GM12891 (cell line): Measurements from ENCODE around the gene IL1RN.

Experiments
- POLR2A ChIP-seq: IDR thresholded peaks from 2 replicates; pipeline ENCODE4 v1.6.1; 2011; ENCODE audit warnings: low read depth, low read length, control low read depth
- POLR2AphosphoS5 ChIP-seq: IDR thresholded peaks from 2 replicates; pipeline ENCODE4 v1.6.1; 2011; ENCODE audit warnings: low read depth, low read length, control low read depth
- POU2F2 ChIP-seq: IDR thresholded peaks from 2 replicates; pipeline ENCODE4 v1.6.1; 2011; ENCODE audit warnings: low read depth, mild to moderate bottlenecking, control low read depth, low read length, moderate library complexity
- TAF1 ChIP-seq: IDR thresholded peaks from 2 replicates; pipeline ENCODE4 v1.6.1; 2011; ENCODE audit warnings: low read depth, low read length, control low read depth

DNA sequence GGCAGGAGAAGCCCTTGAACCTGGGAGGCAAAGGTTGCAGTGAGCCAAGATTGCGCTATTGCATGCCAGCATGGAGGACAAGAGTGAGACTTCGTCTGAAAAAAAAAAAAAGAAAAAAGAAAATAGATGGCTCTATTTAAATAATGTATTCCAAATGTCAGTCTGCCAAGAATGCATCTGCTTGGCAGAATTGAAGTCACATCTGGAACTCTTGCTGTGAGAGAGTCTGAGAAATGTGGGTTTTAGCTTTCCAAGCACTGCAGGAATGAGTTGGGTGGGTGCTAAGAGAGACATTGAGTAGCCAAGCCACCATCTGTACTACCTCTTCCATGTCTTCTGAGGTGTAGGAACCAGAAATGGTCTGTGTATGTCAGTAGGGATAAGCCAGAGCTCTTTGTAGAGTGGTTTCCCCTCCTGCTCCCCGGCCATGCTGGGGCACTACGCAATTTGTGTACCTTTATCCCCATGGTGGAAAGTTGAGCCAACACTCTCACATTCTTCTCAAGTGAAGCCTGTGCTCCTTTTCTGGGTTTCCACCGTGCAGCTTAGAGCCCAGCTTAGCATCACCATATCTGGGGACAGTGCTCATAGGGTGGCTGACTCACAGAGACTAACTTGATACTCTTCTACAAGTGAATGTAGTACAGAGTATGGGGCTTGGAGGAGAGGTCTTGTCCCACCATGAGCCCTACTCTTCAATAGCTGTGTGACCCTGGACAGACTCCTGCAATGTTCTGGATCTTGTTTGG, 34.4 kb upstream of the IL1RN start:
- no peak for TF ChIP-seq TAF1
- no peak for TF ChIP-seq POLR2A
- no peak for TF ChIP-seq POLR2AphosphoS5
- TF ChIP-seq POU2F2 = no peak
